Ureter (tissue), 1 donor: ENCODE measurements around the gene CFAP206. TPM values are rescaled to one million over a fixed set of nuclear protein-coding genes. Genes with fewer than 3 reads are reported as not detected.

Source experiments
- total RNA-seq: library from RNA; stranded (reverse); gene quantifications from one replicate; pipeline ENCODE4 v1.2.4, GENCODE V29; 2023
- donor health status: DM: yes; HTN: yes; CAD: no.

Gene CFAP206
- total RNA-seq, 1 donor from 2014 or later = 1.3 TPM

Other genes starting within 250 kb of the CFAP206 start
- gene SMIM8, start 85.4 kb upstream of the CFAP206 start, total RNA-seq = 13.1 TPM
- 0.31 TPM for gene GJB7, start 78.7 kb upstream of the CFAP206 start, total RNA-seq
- gene C6orf163, start 63.2 kb upstream of the CFAP206 start, total RNA-seq = 7.7 TPM
- gene SLC35A1, start 65.0 kb downstream of the CFAP206 start, total RNA-seq = 35.3 TPM
- gene RARS2, start 182.0 kb downstream of the CFAP206 start, total RNA-seq = 46.5 TPM
- gene ORC3, start 182.2 kb downstream of the CFAP206 start, total RNA-seq = 34.9 TPM